H1 (cell line): ENCODE data around the gene HPN. TPM values are rescaled to one million over a fixed set of nuclear protein-coding genes. Genes with fewer than 3 reads are reported as not detected.

ENCODE experiments used
- CTCF ChIA-PET: fragments of 300-600 bp; sonication (Branson Sonifier 250); formaldehyde crosslinking; loops from one replicate; lab custom pipeline; 2021; ENCODE audit not compliant: partially characterized antibody; lab: Charles Lee
- POLR2A ChIA-PET: fragments of 300-600 bp; sonication (Branson Sonifier 250); formaldehyde crosslinking; loops from one replicate; lab custom pipeline; 2021; ENCODE audit warnings: inconsistent platforms; ENCODE audit not compliant: partially characterized antibody; lab: Charles Lee
- DNase-seq, 2 experiments: peaks; one replicate each; pipeline versions ENCODE4 v3.0.0 to v3.0.0-alpha.2; 2010 to 2022; ENCODE audit warnings: low spot score in 2 of 2, low read depth in 1 of 2, mixed read lengths in 1 of 2
- FAIRE-seq: peaks from 2 replicates; lab custom pipeline; 2011; peaks lifted over from hg19 to GRCh38; lab: Jason Lieb, UNC
- H2AFZ ChIP-seq: 2 replicates; pipeline ENCODE4 v1.8.1; 2012; ENCODE audit warnings: low read length, inconsistent platforms
- H2AK5ac ChIP-seq: 2 replicates; pipeline ENCODE4 v1.6.1; 2013; ENCODE audit warnings: low read depth, low read length
- H2BK120ac ChIP-seq: replicated peaks from 2 replicates; pipeline ENCODE3; 2013; ENCODE audit warnings: low read depth, low read length, inconsistent platforms
- H2BK12ac ChIP-seq: 2 replicates; pipeline ENCODE4 v1.6.1; 2013; ENCODE audit warnings: low read depth, low read length
- H2BK15ac ChIP-seq: 2 replicates; pipeline ENCODE4 v1.6.1; 2013; ENCODE audit warnings: low read length
- H2BK20ac ChIP-seq: 2 replicates; pipeline ENCODE4 v1.6.1; 2013; ENCODE audit warnings: low read length
- H2BK5ac ChIP-seq: 2 replicates; pipeline ENCODE4 v1.6.1; 2013; ENCODE audit warnings: low read depth, low read length
- H3K14ac ChIP-seq: 2 replicates; pipeline ENCODE4 v1.6.1; 2013; ENCODE audit warnings: inconsistent platforms; ENCODE audit not compliant: insufficient read length
- H3K18ac ChIP-seq: 2 replicates; pipeline ENCODE4 v1.6.1; 2013; ENCODE audit warnings: low read length; ENCODE audit errors: extremely low read depth
- H3K23ac ChIP-seq: 2 replicates; pipeline ENCODE4 v1.6.1; 2013; ENCODE audit warnings: inconsistent platforms; ENCODE audit not compliant: insufficient read length
- H3K23me2 ChIP-seq: 2 replicates; pipeline ENCODE4 v1.6.1; 2013; ENCODE audit warnings: low read depth, low read length
- H3K27ac ChIP-seq: 2 replicates; pipeline ENCODE4 v1.6.1; 2011; ENCODE audit warnings: low read depth, low read length, inconsistent platforms
- H3K27me3 ChIP-seq, 4 experiments: replicated peaks in 1 of 4; 1 replicate in 1 of 4; 2 replicates in 3 of 4; pipeline versions ENCODE4 v1.6.1 to v1.8.1; 2011 to 2013; ENCODE audit warnings: low read length in 3 of 4, mild to moderate bottlenecking in 3 of 4, inconsistent platforms in 2 of 4, mixed read lengths in 2 of 4, moderate library complexity in 1 of 4; ENCODE audit not compliant: control insufficient read depth in 3 of 4, insufficient read depth in 3 of 4; ENCODE audit errors: extremely low read depth in 1 of 4
- H3K36me3 ChIP-seq, 4 experiments: 2 replicates each; pipeline versions ENCODE4 v1.6.1 to v1.8.1; 2011 to 2013; ENCODE audit warnings: mild to moderate bottlenecking in 4 of 4, low read length in 3 of 4, moderate library complexity in 2 of 4, control low read depth in 1 of 4, inconsistent platforms in 1 of 4; ENCODE audit not compliant: insufficient read depth in 4 of 4, control insufficient read depth in 2 of 4
- H3K4ac ChIP-seq: replicated peaks from 2 replicates; pipeline ENCODE3; 2013; ENCODE audit warnings: low read length, low read depth, mixed read lengths, inconsistent platforms; ENCODE audit not compliant: insufficient read length
- H3K4me1 ChIP-seq, 4 experiments: replicated peaks in 1 of 4; 1 replicate in 1 of 4; 2 replicates in 3 of 4; pipeline versions ENCODE4 v1.6.1 to v1.8.1; 2011 to 2013; ENCODE audit warnings: low read length in 3 of 4, inconsistent platforms in 2 of 4, mixed read lengths in 1 of 4; ENCODE audit not compliant: insufficient read depth in 4 of 4, control insufficient read depth in 3 of 4
- H3K4me2 ChIP-seq, 2 experiments: 2 replicates each; pipeline versions ENCODE4 v1.6.1 to v1.8.1; 2011 to 2013; ENCODE audit warnings: low read depth in 2 of 2, low read length in 2 of 2, control low read depth in 1 of 2, inconsistent platforms in 1 of 2, mild to moderate bottlenecking in 1 of 2; ENCODE audit not compliant: insufficient read depth in 1 of 2
- H3K4me3 ChIP-seq, 4 experiments: fragments of 200-600, 300-600 bp in 1 of 4; sonication (generic), shearing (Covaris generic), sonication (Bioruptor Twin) in 1 of 4; 2 replicates each; pipeline versions ENCODE4 v1.5.1 to v1.8.1; 2011 to 2016; ENCODE audit warnings: low read length in 4 of 4, low read depth in 3 of 4, control low read depth in 2 of 4, inconsistent platforms in 2 of 4, mild to moderate bottlenecking in 2 of 4, mixed read lengths in 1 of 4, moderate library complexity in 1 of 4; ENCODE audit not compliant: insufficient read depth in 2 of 4; ENCODE audit errors: extremely low read depth in 1 of 4
- H3K56ac ChIP-seq: replicated peaks from 2 replicates; pipeline ENCODE3; 2013; ENCODE audit warnings: low read depth, mild to moderate bottlenecking, mixed read lengths, low read length, inconsistent platforms; ENCODE audit not compliant: insufficient read length
- H3K79me1 ChIP-seq: 2 replicates; pipeline ENCODE4 v1.6.1; 2013; ENCODE audit warnings: low read depth, low read length, control low read depth
- H3K79me2 ChIP-seq, 2 experiments: 2 replicates each; pipeline versions ENCODE4 v1.6.1 to v1.8.1; 2012 to 2013; ENCODE audit warnings: low read length in 2 of 2, mild to moderate bottlenecking in 2 of 2, inconsistent platforms in 1 of 2; ENCODE audit not compliant: insufficient read depth in 2 of 2, control insufficient read depth in 1 of 2
- H3K9ac ChIP-seq, 4 experiments: replicated peaks in 1 of 4; 1 replicate in 1 of 4; 2 replicates in 3 of 4; pipeline versions ENCODE4 v1.6.1 to v1.8.1; 2011 to 2013; ENCODE audit warnings: low read depth in 3 of 4, low read length in 3 of 4, control low read depth in 2 of 4, mild to moderate bottlenecking in 2 of 4, moderate library complexity in 2 of 4, inconsistent platforms in 1 of 4; ENCODE audit errors: extremely low read depth in 1 of 4
- H3K9me3 ChIP-seq, 2 experiments: 2 replicates each; pipeline versions ENCODE4 v1.6.1 to v1.8.1; 2012 to 2013; ENCODE audit warnings: mild to moderate bottlenecking in 2 of 2, moderate library complexity in 2 of 2, control low read depth in 1 of 2, inconsistent platforms in 1 of 2, low read depth in 1 of 2, low read length in 1 of 2, mixed read lengths in 1 of 2; ENCODE audit not compliant: insufficient read depth in 2 of 2
- H4K20me1 ChIP-seq, 2 experiments: replicated peaks in 1 of 2; 2 replicates each; pipeline versions ENCODE3 to v1.8.1; 2011 to 2013; ENCODE audit warnings: inconsistent platforms in 2 of 2, low read length in 2 of 2, mild to moderate bottlenecking in 1 of 2; ENCODE audit not compliant: insufficient read depth in 2 of 2, control insufficient read depth in 1 of 2
- H4K5ac ChIP-seq: 2 replicates; pipeline ENCODE4 v1.6.1; 2013; ENCODE audit warnings: low read length, low read depth, mixed read lengths, inconsistent platforms; ENCODE audit not compliant: insufficient read length
- H4K8ac ChIP-seq: 2 replicates; pipeline ENCODE4 v1.8.0; 2013; ENCODE audit warnings: mild to moderate bottlenecking, moderate library complexity, low read length, inconsistent platforms; ENCODE audit not compliant: insufficient read depth; ENCODE audit errors: extremely low read depth
- H4K91ac ChIP-seq: replicated peaks from 2 replicates; pipeline ENCODE3; 2013; ENCODE audit warnings: low read length, mixed read lengths, inconsistent platforms; ENCODE audit not compliant: insufficient read length
- EGR1 ChIP-seq: IDR thresholded peaks from 2 replicates; pipeline ENCODE4 v1.6.1; 2011; ENCODE audit warnings: low read depth, low read length, borderline replicate concordance
- EZH2 ChIP-seq: fragments of 200-600 bp; sonication (generic); IDR thresholded peaks from 2 replicates; pipeline ENCODE4 v1.7.1; 2012; ENCODE audit warnings: low read depth, mild to moderate bottlenecking, moderate library complexity, low read length, inconsistent platforms; ENCODE audit not compliant: severe bottlenecking
- TEAD4 ChIP-seq: IDR thresholded peaks from 2 replicates; pipeline ENCODE4 v1.6.1; 2012; ENCODE audit warnings: low read depth, low read length, inconsistent platforms, mixed read lengths
- WGBS, 2 experiments: shearing (Covaris generic) in 1 of 2; methylation state at CpG; one replicate each; pipeline versions ENCODE4 v1.1.6 to v1.1.7; 2013 to 2015; ENCODE audit warnings: low lambda C conversion rate in 2 of 2, mixed read lengths in 2 of 2, inconsistent platforms in 1 of 2, low coverage in 1 of 2, missing lambda C conversion rate in 1 of 2; ENCODE audit not compliant: insufficient replicate concordance in 2 of 2, insufficient coverage in 1 of 2, insufficient read length in 1 of 2; ENCODE audit errors: extremely low coverage in 1 of 2, missing lambda C conversion rate in 1 of 2; 5-methylcytosine and 5-hydroxymethylcytosine counted together
- polyA plus RNA-seq, 7 experiments: library from polyadenylated mRNA; depleted of rRNA in 3 of 7; stranded (reverse) in 5 of 7; unstranded in 2 of 7; fragments of >200 nt in 5 of 7; fragments of 200-250 nt in 2 of 7; gene quantifications; 1 replicate in 5 of 7; 2 replicates in 1 of 7; 4 replicates in 1 of 7; pipeline versions ENCODE4 v1.2.1 to v1.2.3, GENCODE V29; 2011 to 2013; ENCODE audit warnings: missing spikeins in 2 of 7, mixed read lengths in 2 of 7
- total RNA-seq: library from RNA; stranded (reverse); fragmentation: NEBNext Ultra II Directional; extraction: Animal tissue kit (Norgen Biotek cat#: 25700); gene quantifications from 2 replicates; pipeline ENCODE4 v1.2.1, GENCODE V29; 2021

HPN gene
- total and polyA plus RNA-seq, 2 of the 8 experiments (the other 6 are each of a cell fraction or from before 2014, with no cell fraction given) = 14.7 to 33.7 TPM

GRCh38 chr19:35032356-35032865 is 9.1 kb upstream of the HPN start:
- FAIRE-seq (no peak), DNase-seq (no peak)
- Histone ChIP-seq H3K23me2 (peaks cover 10% of the 10 kb centered on the region; the same call in 1 of the 2 replicates), H4K5ac (no peak overlapping the region), H2AFZ (no peak overlapping the region), H3K4me3 (no peak overlapping the region), H3K56ac (no peak overlapping the region), H2BK5ac (no peak overlapping the region), H3K4ac (no peak overlapping the region), H2AK5ac (0 out of 2 replicates have a peak overlapping the region, but pooled peaks have one; percentile 93), H3K79me1 (no peaks in the 10 kb centered on the region), H2BK15ac (peak overlapping the region; percentile 61; the same call in 1 of the 2 replicates), H4K20me1 (peaks cover 3 to 7% of the 10 kb centered on the region in 2 experiments), H3K27ac (no peak overlapping the region), H3K14ac (no peak overlapping the region), H3K36me3 (peaks cover 0 to 11% (median 2%) of the 10 kb centered on the region in 4 experiments; a peak in 4 of 8 replicates), H3K9ac (no peak overlapping the region), H4K8ac (no peak overlapping the region), H3K18ac (no peak overlapping the region), H2BK20ac (no peak overlapping the region), H3K4me2 (no peak overlapping the region; a peak in 1 of 4 replicates), H3K9me3 (no peaks in the 10 kb centered on the region), H3K4me1 (peaks cover 0 to 8% (median 4%) of the 10 kb centered on the region in 4 experiments; a peak in 6 of 7 replicates), H3K23ac (no peak overlapping the region), H2BK12ac (0 out of 2 replicates have a peak overlapping the region, but pooled peaks have one; percentile 1), H3K27me3 (peaks cover 4 to 32% (median 28%) of the 10 kb centered on the region in 4 experiments), H2BK120ac (no peak overlapping the region), H4K91ac (no peak overlapping the region), H3K79me2 (no peaks in the 10 kb centered on the region)
- 95% methylated on average over 17 of the region's 17 CpGs; no CpG with 5 or more reads in 1 of the 2 experiments for WGBS, 2 experiments
- ChIA-PET CTCF (interaction anchor here (0.7 to 2.9 kb wide), 6 partner anchors 9 to 102 kb away, joined by 3 to 14 read pairs (median 4); partner anchors contain the start of genes HPN and LGI4), POLR2A (interaction anchor here (1.1 kb wide), 1 partner anchor 12 kb away, joined by 3 read pairs; no protein-coding TSS in a partner anchor)
- TF ChIP-seq EGR1 (no peak), TEAD4 (no peak), EZH2 (no peak)
